H9 (cell line): ENCODE results near the gene USP27X. TPM values are rescaled to one million over a fixed set of nuclear protein-coding genes. Genes with fewer than 3 reads are reported as not detected.

Experiments used
- DNase-seq: peaks from one replicate; pipeline ENCODE4 v3.0.0-alpha.2; 2017
- H2AFZ ChIP-seq: one replicate; pipeline ENCODE4 v1.6.1; 2013; ENCODE audit warnings: mild to moderate bottlenecking, low read length, control low read depth, moderate library complexity
- H2AK5ac ChIP-seq: 2 replicates; pipeline ENCODE4 v1.6.1; 2013; ENCODE audit warnings: low read length, control low read depth, mixed read lengths; ENCODE audit not compliant: insufficient read length
- H2BK120ac ChIP-seq: one replicate; pipeline ENCODE4 v1.6.1; 2013; ENCODE audit warnings: low read depth, mild to moderate bottlenecking, low read length, control low read depth, inconsistent platforms; ENCODE audit not compliant: poor library complexity, severe bottlenecking
- H2BK12ac ChIP-seq: 2 replicates; pipeline ENCODE4 v1.6.1; 2013; ENCODE audit warnings: low read length, control low read depth, mixed read lengths, low read depth; ENCODE audit not compliant: insufficient read length
- H2BK15ac ChIP-seq: 2 replicates; pipeline ENCODE4 v1.6.1; 2013; ENCODE audit warnings: low read depth, low read length, control low read depth
- H2BK20ac ChIP-seq: one replicate; pipeline ENCODE4 v1.6.1; 2013; ENCODE audit warnings: low read depth, mild to moderate bottlenecking, low read length, control low read depth, inconsistent platforms; ENCODE audit not compliant: poor library complexity, severe bottlenecking
- H2BK5ac ChIP-seq: 2 replicates; pipeline ENCODE4 v1.6.1; 2013; ENCODE audit warnings: low read length, control low read depth, mixed read lengths; ENCODE audit not compliant: insufficient read length
- H3K14ac ChIP-seq: 2 replicates; pipeline ENCODE4 v1.6.1; 2013; ENCODE audit warnings: low read length, control low read depth; ENCODE audit not compliant: insufficient read depth
- H3K18ac ChIP-seq: 2 replicates; pipeline ENCODE4 v1.6.1; 2013; ENCODE audit warnings: low read depth, mild to moderate bottlenecking, mixed read lengths, low read length, control low read depth; ENCODE audit not compliant: insufficient read length
- H3K23ac ChIP-seq: 2 replicates; pipeline ENCODE4 v1.6.1; 2013; ENCODE audit warnings: low read length, control low read depth, mixed read lengths, low read depth; ENCODE audit not compliant: insufficient read length
- H3K23me2 ChIP-seq: 2 replicates; pipeline ENCODE4 v1.6.1; 2013; ENCODE audit warnings: low read depth, mild to moderate bottlenecking, mixed read lengths, low read length, control low read depth; ENCODE audit not compliant: insufficient read length, poor library complexity, severe bottlenecking
- H3K27ac ChIP-seq: 2 replicates; pipeline ENCODE4 v1.5.1; 2013; ENCODE audit warnings: low read length, control low read depth, mixed read lengths, low read depth; ENCODE audit not compliant: insufficient read length
- H3K27me3 ChIP-seq: 2 replicates; pipeline ENCODE4 v1.6.1; 2013; ENCODE audit warnings: low read length, control low read depth, inconsistent platforms; ENCODE audit not compliant: insufficient read depth
- H3K4ac ChIP-seq: 2 replicates; pipeline ENCODE4 v1.6.1; 2013; ENCODE audit warnings: low read depth, mild to moderate bottlenecking, control low read depth, inconsistent platforms, low read length, moderate library complexity
- H3K4me1 ChIP-seq: 2 replicates; pipeline ENCODE4 v1.6.1; 2013; ENCODE audit warnings: low read length, control low read depth, inconsistent platforms; ENCODE audit not compliant: insufficient read depth
- H3K4me2 ChIP-seq: 2 replicates; pipeline ENCODE4 v1.6.1; 2013; ENCODE audit warnings: low read length, control low read depth, mixed read lengths; ENCODE audit not compliant: insufficient read length, insufficient read depth
- H3K56ac ChIP-seq: 2 replicates; pipeline ENCODE4 v1.6.1; 2013; ENCODE audit warnings: low read depth, mild to moderate bottlenecking, mixed read lengths, low read length, control low read depth; ENCODE audit not compliant: insufficient read length
- H3K79me1 ChIP-seq: 2 replicates; pipeline ENCODE4 v1.6.1; 2013; ENCODE audit warnings: low read depth, mild to moderate bottlenecking, moderate library complexity, low read length, control low read depth, inconsistent platforms; ENCODE audit not compliant: insufficient read depth, poor library complexity, severe bottlenecking
- H3K79me2 ChIP-seq: 2 replicates; pipeline ENCODE4 v1.6.1; 2013; ENCODE audit warnings: low read length, control low read depth, inconsistent platforms; ENCODE audit not compliant: insufficient read depth
- H3K9ac ChIP-seq: 2 replicates; pipeline ENCODE4 v1.6.1; 2013; ENCODE audit warnings: low read length, control low read depth, mixed read lengths; ENCODE audit not compliant: insufficient read length; ENCODE audit errors: extremely low read depth
- H3K9me3 ChIP-seq: one replicate; pipeline ENCODE4 v1.6.1; 2013; ENCODE audit warnings: low read depth, low read length, inconsistent platforms; ENCODE audit not compliant: control insufficient read depth
- H3T11ph ChIP-seq: one replicate; pipeline ENCODE4 v1.6.1; 2013; ENCODE audit warnings: mild to moderate bottlenecking, low read length, control low read depth, inconsistent platforms
- H4K20me1 ChIP-seq: one replicate; pipeline ENCODE4 v1.6.1; 2013; ENCODE audit not compliant: control insufficient read depth, insufficient read length, insufficient read depth
- H4K5ac ChIP-seq: 2 replicates; pipeline ENCODE4 v1.6.1; 2013; ENCODE audit warnings: low read depth, mild to moderate bottlenecking, mixed read lengths, low read length, control low read depth; ENCODE audit not compliant: insufficient read length
- H4K8ac ChIP-seq: replicated peaks from 2 replicates; pipeline ENCODE4 v1.6.1; 2013; ENCODE audit warnings: low read length, control low read depth, mixed read lengths, low read depth; ENCODE audit not compliant: insufficient read length
- H4K91ac ChIP-seq: 2 replicates; pipeline ENCODE4 v1.6.1; 2013; ENCODE audit warnings: low read depth, mild to moderate bottlenecking, moderate library complexity, mixed read lengths, low read length, control low read depth; ENCODE audit not compliant: insufficient read length
- H3K27ac Mint-ChIP-seq, 3 experiments: 2 replicates in 2 of 3; 3 replicates in 1 of 3; pipeline ENCODE4 v1.8.0; 2020 to 2021; ENCODE audit warnings: mixed read lengths in 3 of 3, mild to moderate bottlenecking in 1 of 3, moderate library complexity in 1 of 3
- H3K27me3 Mint-ChIP-seq: 2 replicates; pipeline ENCODE4 v1.8.0; 2021; ENCODE audit warnings: low read depth, mild to moderate bottlenecking, moderate library complexity, mixed read lengths
- H3K36me3 Mint-ChIP-seq, 3 experiments: 2 replicates in 2 of 3; 3 replicates in 1 of 3; pipeline ENCODE4 v1.8.0; 2020 to 2021; ENCODE audit warnings: low read depth in 3 of 3, mixed read lengths in 3 of 3; ENCODE audit not compliant: insufficient read depth in 1 of 3
- H3K4me1 Mint-ChIP-seq, 2 experiments: 2 replicates each; pipeline ENCODE4 v1.8.0; 2020; ENCODE audit warnings: mixed read lengths in 2 of 2
- H3K4me3 Mint-ChIP-seq, 2 experiments: 2 replicates in 1 of 2; 3 replicates in 1 of 2; pipeline ENCODE4 v1.8.0; 2020 to 2021; ENCODE audit warnings: mild to moderate bottlenecking in 2 of 2, mixed read lengths in 2 of 2, moderate library complexity in 1 of 2
- H3K9me3 Mint-ChIP-seq, 2 experiments: 2 replicates in 1 of 2; 3 replicates in 1 of 2; pipeline ENCODE4 v1.8.0; 2020; ENCODE audit warnings: mild to moderate bottlenecking in 2 of 2, mixed read lengths in 2 of 2, moderate library complexity in 1 of 2
- CTCF ChIP-seq: fragments of 200-600 bp; sonication (generic); conservative IDR thresholded peaks from 3 replicates; pipeline ENCODE4 v1.8.0; 2021; ENCODE audit warnings: antibody characterized with exemption, mild to moderate bottlenecking
- WGBS: extraction: QIAGEN DNeasy Blood & Tissue Kit; methylation state at CpG from one replicate; pipeline ENCODE4 v1.1.7; 2013; ENCODE audit warnings: missing lambda C conversion rate, low lambda C conversion rate, mixed read lengths; ENCODE audit not compliant: insufficient read length; ENCODE audit errors: extremely low coverage; 5-methylcytosine and 5-hydroxymethylcytosine counted together
- total RNA-seq: library from RNA; stranded (reverse); gene quantifications from 2 replicates; pipeline ENCODE4 v1.2.1, GENCODE V29; 2021

USP27X gene
- total RNA-seq, 1 experiment from 2014 or later, result 5.7 TPM

DNA sequence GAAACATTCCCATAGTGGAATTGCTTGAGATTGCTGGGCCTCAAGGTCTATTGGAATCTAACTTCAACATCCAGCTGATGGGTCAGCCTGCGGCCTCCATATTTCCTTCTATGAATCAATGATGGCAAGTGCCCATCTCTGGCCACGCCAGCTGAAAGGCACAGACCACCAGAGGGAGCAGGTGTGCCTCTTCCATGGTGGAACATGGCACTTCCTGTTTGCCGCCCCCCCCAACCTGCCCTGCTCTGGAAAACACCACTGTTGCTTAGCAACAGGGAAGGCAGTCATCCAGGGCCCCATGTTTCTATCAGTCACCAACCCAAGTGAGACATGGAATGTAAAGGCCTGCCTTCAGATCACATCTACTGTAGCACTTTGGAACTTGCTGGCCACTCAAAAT lies 38.6 kb upstream of the USP27X start:
- no peaks in the 10 kb centered on the region for H4K20me1 ChIP-seq
- no peak overlapping the region for H2BK5ac ChIP-seq
- H3K27ac Mint-ChIP-seq, result peak overlapping the region in 1 of 3 experiments; percentile 96; a peak in 3 of 7 replicates
- H3K4ac ChIP-seq, result no peak overlapping the region
- H3K36me3 Mint-ChIP-seq, result no peaks in the 10 kb centered on the region; a peak in 1 of 7 replicates
- no peak overlapping the region for H2AK5ac ChIP-seq
- H2BK15ac ChIP-seq, result no peak overlapping the region
- no peak overlapping the region for H2BK20ac ChIP-seq
- peaks cover 36% of the 10 kb centered on the region for H3K9me3 ChIP-seq
- H3K27ac ChIP-seq, result no peak overlapping the region
- peak; percentile 66 for TF ChIP-seq CTCF
- no peaks in the 10 kb centered on the region; the same call in 1 of the 2 replicates for H3K27me3 ChIP-seq
- no peak overlapping the region for H3K18ac ChIP-seq
- DNase-seq, result peak; percentile 84
- no peaks in the 10 kb centered on the region for H3K79me1 ChIP-seq
- H3K79me2 ChIP-seq, result no peaks in the 10 kb centered on the region
- H3K27me3 Mint-ChIP-seq, result no peaks in the 10 kb centered on the region; the same call in 1 of the 2 replicates
- no peaks in the 10 kb centered on the region for H3K23me2 ChIP-seq
- H2AFZ ChIP-seq, result no peak overlapping the region
- H3K9me3 Mint-ChIP-seq, result peaks cover 66 to 71% of the 10 kb centered on the region in 2 experiments
- no peak overlapping the region for H4K5ac ChIP-seq
- no peak overlapping the region for H3T11ph ChIP-seq
- H3K4me3 Mint-ChIP-seq, result no peak overlapping the region
- H4K8ac ChIP-seq, result no peak overlapping the region
- H3K23ac ChIP-seq, result no peak overlapping the region
- H3K4me1 Mint-ChIP-seq, result no peaks in the 10 kb centered on the region
- H3K4me1 ChIP-seq, result no peaks in the 10 kb centered on the region
- H4K91ac ChIP-seq, result no peak overlapping the region
- H3K4me2 ChIP-seq, result no peak overlapping the region
- no peak overlapping the region for H3K14ac ChIP-seq
- H2BK12ac ChIP-seq, result no peak overlapping the region
- H2BK120ac ChIP-seq, result no peak overlapping the region
- H3K56ac ChIP-seq, result no peak overlapping the region
- no peak overlapping the region for H3K9ac ChIP-seq
- WGBS, result no CpG with 5 or more reads among the region's 3 CpGs
